HepG2 (cell line): ENCODE measurements around the gene FSCN2. TPM values are rescaled to one million over a fixed set of nuclear protein-coding genes. Genes with fewer than 3 reads are reported as not detected.
A peak's percentile ranks its signal among the peaks of the same experiment; 100 is the strongest.

Experiments used
- CEBPB ChIP-seq: IDR thresholded peaks from 2 replicates; pipeline ENCODE4 v1.6.1; 2011; ENCODE audit warnings: low read depth, low read length, improper control_type of control experiment, borderline replicate concordance
- CTCF ChIP-seq: sonication (generic); formaldehyde crosslinking; IDR thresholded peaks from 2 replicates; pipeline ENCODE4 v1.5.0; 2020; ENCODE audit warnings: mild to moderate bottlenecking, missing genetic modification reagents, moderate library complexity
- FOSL2 ChIP-seq: sonication (generic); formaldehyde crosslinking; IDR thresholded peaks from 2 replicates; pipeline ENCODE4 v1.4.0; 2020; ENCODE audit warnings: missing genetic modification reagents
- HNRNPLL ChIP-seq: fragments of 200-400 bp; formaldehyde crosslinking; IDR thresholded peaks from 2 replicates; pipeline ENCODE4 v1.6.1; 2017; ENCODE audit warnings: mild to moderate bottlenecking, low read depth, low read length; ENCODE audit not compliant: poor library complexity, severe bottlenecking
- IKZF5 ChIP-seq: IDR thresholded peaks from 2 replicates; pipeline ENCODE4 v1.6.1; 2018; ENCODE audit warnings: missing genetic modification reagents, mild to moderate bottlenecking, missing compliant biosample characterization
- KDM5B ChIP-seq: sonication (generic); formaldehyde crosslinking; IDR thresholded peaks from 2 replicates; pipeline ENCODE4 v1.4.0; 2020; ENCODE audit warnings: missing genetic modification reagents, mild to moderate bottlenecking, borderline replicate concordance
- MED1 ChIP-seq: sonication (generic); formaldehyde crosslinking; IDR thresholded peaks from 2 replicates; pipeline ENCODE4 v1.4.0; 2020; ENCODE audit warnings: missing genetic modification reagents
- ZFP41 ChIP-seq: sonication (generic); formaldehyde crosslinking; IDR thresholded peaks from 2 replicates; pipeline ENCODE4 v1.4.0; 2020; ENCODE audit warnings: mild to moderate bottlenecking, missing genetic modification reagents, borderline replicate concordance
- ZNF280D ChIP-seq: sonication (generic); formaldehyde crosslinking; IDR thresholded peaks from 2 replicates; pipeline ENCODE4 v1.5.1; 2020; ENCODE audit warnings: mild to moderate bottlenecking, missing genetic modification reagents
- ZNF343 ChIP-seq: sonication (generic); formaldehyde crosslinking; IDR thresholded peaks from 2 replicates; pipeline ENCODE4 v1.4.0; 2020; ENCODE audit warnings: mild to moderate bottlenecking, missing genetic modification reagents
- ZNF543 ChIP-seq: sonication (generic); formaldehyde crosslinking; IDR thresholded peaks from 2 replicates; pipeline ENCODE4 v1.4.0; 2020; ENCODE audit warnings: mild to moderate bottlenecking, missing genetic modification reagents
- ZNF589 ChIP-seq: sonication (generic); formaldehyde crosslinking; conservative IDR thresholded peaks from 2 replicates; pipeline ENCODE4 v1.8.0; 2022; ENCODE audit warnings: mild to moderate bottlenecking, moderate library complexity, missing genetic modification reagents
- ZNF605 ChIP-seq: sonication (generic); formaldehyde crosslinking; IDR thresholded peaks from 2 replicates; pipeline ENCODE4 v1.8.0; 2022; ENCODE audit warnings: mild to moderate bottlenecking, missing genetic modification reagents
- ZNF672 ChIP-seq: sonication (generic); formaldehyde crosslinking; IDR thresholded peaks from 2 replicates; pipeline ENCODE4 v1.8.1; 2022; ENCODE audit warnings: missing genetic modification reagents
- ZNF768 ChIP-seq: sonication (generic); formaldehyde crosslinking; IDR thresholded peaks from 2 replicates; pipeline ENCODE4 v1.4.0; 2020; ENCODE audit warnings: missing genetic modification reagents
- ZNF777 ChIP-seq: sonication (generic); formaldehyde crosslinking; IDR thresholded peaks from 2 replicates; pipeline ENCODE4 v1.4.0; 2020; ENCODE audit warnings: missing genetic modification reagents
- polyA plus RNA-seq, 8 experiments: library from polyadenylated mRNA; depleted of rRNA in 3 of 8; stranded (reverse) in 7 of 8; unstranded in 1 of 8; fragments of >200 nt; fragmentation: Illumina TruSeq in 4 of 8; extraction: Trizol in 4 of 8; gene quantifications; 2 replicates each; pipeline versions ENCODE4 v1.2.1 to v1.2.3, GENCODE V29; 2011 to 2016; ENCODE audit warnings: low read depth in 4 of 8, missing spikeins in 1 of 8, mixed read lengths in 1 of 8; ENCODE audit not compliant: insufficient read depth in 1 of 8
- total RNA-seq, 5 experiments: library from RNA; depleted of rRNA; stranded (reverse); fragments of >200 nt; fragmentation: Illumina TruSeq; extraction: Trizol; gene quantifications; 2 replicates each; pipeline ENCODE4 v1.2.3, GENCODE V29; 2016; ENCODE audit warnings: low read depth in 1 of 5
- TF ChIP-seq, protein P1 (sequence below): sonication (generic); formaldehyde crosslinking; IDR thresholded peaks from 2 replicates; pipeline ENCODE4 v1.4.0; 2020; ENCODE audit warnings: missing genetic modification reagents
- TF ChIP-seq, protein P2 (sequence below): sonication (generic); formaldehyde crosslinking; IDR thresholded peaks from 2 replicates; pipeline ENCODE4 v1.4.0; 2020; ENCODE audit warnings: missing genetic modification reagents
- TF ChIP-seq, protein P3 (sequence below): sonication (generic); formaldehyde crosslinking; IDR thresholded peaks from 2 replicates; pipeline ENCODE4 v1.4.0; 2020; ENCODE audit warnings: mild to moderate bottlenecking, missing genetic modification reagents

FSCN2 gene
- total and polyA plus RNA-seq, 2 of the 13 experiments (the other 11 are each of a cell fraction or from before 2014, with no cell fraction given): 0.09 TPM; not detected in 1

DNA sequence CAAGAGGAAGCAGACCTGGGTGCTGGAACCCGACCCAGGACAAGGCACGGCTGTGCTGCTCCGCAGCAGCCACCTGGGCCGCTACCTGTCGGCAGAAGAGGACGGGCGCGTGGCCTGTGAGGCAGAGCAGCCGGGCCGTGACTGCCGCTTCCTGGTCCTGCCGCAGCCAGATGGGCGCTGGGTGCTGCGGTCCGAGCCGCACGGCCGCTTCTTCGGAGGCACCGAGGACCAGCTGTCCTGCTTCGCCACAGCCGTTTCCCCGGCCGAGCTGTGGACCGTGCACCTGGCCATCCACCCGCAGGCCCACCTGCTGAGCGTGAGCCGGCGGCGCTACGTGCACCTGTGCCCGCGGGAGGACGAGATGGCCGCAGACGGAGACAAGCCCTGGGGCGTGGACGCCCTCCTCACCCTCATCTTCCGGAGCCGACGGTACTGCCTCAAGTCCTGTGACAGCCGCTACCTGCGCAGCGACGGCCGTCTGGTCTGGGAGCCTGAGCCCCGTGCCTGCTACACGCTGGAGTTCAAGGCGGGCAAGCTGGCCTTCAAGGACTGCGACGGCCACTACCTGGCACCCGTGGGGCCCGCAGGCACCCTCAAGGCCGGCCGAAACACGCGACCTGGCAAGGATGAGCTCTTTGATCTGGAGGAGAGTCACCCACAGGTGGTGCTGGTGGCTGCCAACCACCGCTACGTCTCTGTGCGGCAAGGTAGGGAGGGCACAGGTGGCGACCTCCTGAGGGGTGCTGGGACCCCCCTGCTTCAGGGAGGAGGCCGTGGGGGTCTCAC, 667 bp downstream of the FSCN2 start (continued):
- TF ChIP-seq ZFP41 (CRISPR knock-in tag) (peak; percentile 61; the same call in 1 of the 2 replicates), ZNF280D (CRISPR knock-in tag) (0 out of 2 replicates have a peak, but pooled peaks have one; percentile 32), HNRNPLL (peak; percentile 97), CEBPB (no peak), FOSL2 (CRISPR knock-in tag) (peak; percentile 13; the same call in 1 of the 2 replicates), ZNF589 (0 out of 2 replicates have a peak, but pooled peaks have one; percentile 49), IKZF5 (CRISPR knock-in tag) (0 out of 2 replicates have a peak, but pooled peaks have one; percentile 24), CTCF (peak; percentile 8; the same call in 1 of the 2 replicates), ZNF777 (CRISPR knock-in tag) (peak; percentile 63; the same call in 1 of the 2 replicates), ZNF768 (CRISPR knock-in tag) (peak; percentile 84), ZNF543 (CRISPR knock-in tag) (no peak), MED1 (CRISPR knock-in tag) (no peak), ZNF672 (CRISPR knock-in tag) (peak; percentile 65; the same call in 1 of the 2 replicates), KDM5B (peak; percentile 64; the same call in 1 of the 2 replicates), ZNF605 (0 out of 2 replicates have a peak, but pooled peaks have one; percentile 30), ZNF343 (CRISPR knock-in tag) (0 out of 2 replicates have a peak, but pooled peaks have one; percentile 44)
- TF ChIP-seq, protein P1, sequence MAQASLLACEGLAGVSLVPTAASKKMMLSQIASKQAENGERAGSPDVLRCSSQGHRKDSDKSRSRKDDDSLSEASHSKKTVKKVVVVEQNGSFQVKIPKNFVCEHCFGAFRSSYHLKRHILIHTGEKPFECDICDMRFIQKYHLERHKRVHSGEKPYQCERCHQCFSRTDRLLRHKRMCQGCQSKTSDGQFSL: 0 out of 2 replicates have a peak, but pooled peaks have one; percentile 27
- TF ChIP-seq, protein P2, sequence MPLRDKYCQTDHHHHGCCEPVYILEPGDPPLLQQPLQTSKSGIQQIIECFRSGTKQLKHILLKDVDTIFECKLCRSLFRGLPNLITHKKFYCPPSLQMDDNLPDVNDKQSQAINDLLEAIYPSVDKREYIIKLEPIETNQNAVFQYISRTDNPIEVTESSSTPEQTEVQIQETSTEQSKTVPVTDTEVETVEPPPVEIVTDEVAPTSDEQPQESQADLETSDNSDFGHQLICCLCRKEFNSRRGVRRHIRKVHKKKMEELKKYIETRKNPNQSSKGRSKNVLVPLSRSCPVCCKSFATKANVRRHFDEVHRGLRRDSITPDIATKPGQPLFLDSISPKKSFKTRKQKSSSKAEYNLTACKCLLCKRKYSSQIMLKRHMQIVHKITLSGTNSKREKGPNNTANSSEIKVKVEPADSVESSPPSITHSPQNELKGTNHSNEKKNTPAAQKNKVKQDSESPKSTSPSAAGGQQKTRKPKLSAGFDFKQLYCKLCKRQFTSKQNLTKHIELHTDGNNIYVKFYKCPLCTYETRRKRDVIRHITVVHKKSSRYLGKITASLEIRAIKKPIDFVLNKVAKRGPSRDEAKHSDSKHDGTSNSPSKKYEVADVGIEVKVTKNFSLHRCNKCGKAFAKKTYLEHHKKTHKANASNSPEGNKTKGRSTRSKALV: peak; percentile 75
- TF ChIP-seq, protein P3, sequence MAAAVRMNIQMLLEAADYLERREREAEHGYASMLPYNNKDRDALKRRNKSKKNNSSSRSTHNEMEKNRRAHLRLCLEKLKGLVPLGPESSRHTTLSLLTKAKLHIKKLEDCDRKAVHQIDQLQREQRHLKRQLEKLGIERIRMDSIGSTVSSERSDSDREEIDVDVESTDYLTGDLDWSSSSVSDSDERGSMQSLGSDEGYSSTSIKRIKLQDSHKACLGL (CRISPR knock-in tag): no peak
